ENCODE measurements around the gene HIF1AN. TPM values are rescaled to one million over a fixed set of nuclear protein-coding genes. Genes with fewer than 3 reads are reported as not detected.

The HIF1AN gene
- total and polyA plus RNA-seq, 2 of the 8 experiments (the other 6 are each of a cell fraction or from before 2014, with no cell fraction given) = 10.9 to 62.8 TPM

GRCh38 chr10:100561005-100561404 is 25.3 kb downstream of the HIF1AN start (continued):
- TF ChIP-seq, protein P1, sequence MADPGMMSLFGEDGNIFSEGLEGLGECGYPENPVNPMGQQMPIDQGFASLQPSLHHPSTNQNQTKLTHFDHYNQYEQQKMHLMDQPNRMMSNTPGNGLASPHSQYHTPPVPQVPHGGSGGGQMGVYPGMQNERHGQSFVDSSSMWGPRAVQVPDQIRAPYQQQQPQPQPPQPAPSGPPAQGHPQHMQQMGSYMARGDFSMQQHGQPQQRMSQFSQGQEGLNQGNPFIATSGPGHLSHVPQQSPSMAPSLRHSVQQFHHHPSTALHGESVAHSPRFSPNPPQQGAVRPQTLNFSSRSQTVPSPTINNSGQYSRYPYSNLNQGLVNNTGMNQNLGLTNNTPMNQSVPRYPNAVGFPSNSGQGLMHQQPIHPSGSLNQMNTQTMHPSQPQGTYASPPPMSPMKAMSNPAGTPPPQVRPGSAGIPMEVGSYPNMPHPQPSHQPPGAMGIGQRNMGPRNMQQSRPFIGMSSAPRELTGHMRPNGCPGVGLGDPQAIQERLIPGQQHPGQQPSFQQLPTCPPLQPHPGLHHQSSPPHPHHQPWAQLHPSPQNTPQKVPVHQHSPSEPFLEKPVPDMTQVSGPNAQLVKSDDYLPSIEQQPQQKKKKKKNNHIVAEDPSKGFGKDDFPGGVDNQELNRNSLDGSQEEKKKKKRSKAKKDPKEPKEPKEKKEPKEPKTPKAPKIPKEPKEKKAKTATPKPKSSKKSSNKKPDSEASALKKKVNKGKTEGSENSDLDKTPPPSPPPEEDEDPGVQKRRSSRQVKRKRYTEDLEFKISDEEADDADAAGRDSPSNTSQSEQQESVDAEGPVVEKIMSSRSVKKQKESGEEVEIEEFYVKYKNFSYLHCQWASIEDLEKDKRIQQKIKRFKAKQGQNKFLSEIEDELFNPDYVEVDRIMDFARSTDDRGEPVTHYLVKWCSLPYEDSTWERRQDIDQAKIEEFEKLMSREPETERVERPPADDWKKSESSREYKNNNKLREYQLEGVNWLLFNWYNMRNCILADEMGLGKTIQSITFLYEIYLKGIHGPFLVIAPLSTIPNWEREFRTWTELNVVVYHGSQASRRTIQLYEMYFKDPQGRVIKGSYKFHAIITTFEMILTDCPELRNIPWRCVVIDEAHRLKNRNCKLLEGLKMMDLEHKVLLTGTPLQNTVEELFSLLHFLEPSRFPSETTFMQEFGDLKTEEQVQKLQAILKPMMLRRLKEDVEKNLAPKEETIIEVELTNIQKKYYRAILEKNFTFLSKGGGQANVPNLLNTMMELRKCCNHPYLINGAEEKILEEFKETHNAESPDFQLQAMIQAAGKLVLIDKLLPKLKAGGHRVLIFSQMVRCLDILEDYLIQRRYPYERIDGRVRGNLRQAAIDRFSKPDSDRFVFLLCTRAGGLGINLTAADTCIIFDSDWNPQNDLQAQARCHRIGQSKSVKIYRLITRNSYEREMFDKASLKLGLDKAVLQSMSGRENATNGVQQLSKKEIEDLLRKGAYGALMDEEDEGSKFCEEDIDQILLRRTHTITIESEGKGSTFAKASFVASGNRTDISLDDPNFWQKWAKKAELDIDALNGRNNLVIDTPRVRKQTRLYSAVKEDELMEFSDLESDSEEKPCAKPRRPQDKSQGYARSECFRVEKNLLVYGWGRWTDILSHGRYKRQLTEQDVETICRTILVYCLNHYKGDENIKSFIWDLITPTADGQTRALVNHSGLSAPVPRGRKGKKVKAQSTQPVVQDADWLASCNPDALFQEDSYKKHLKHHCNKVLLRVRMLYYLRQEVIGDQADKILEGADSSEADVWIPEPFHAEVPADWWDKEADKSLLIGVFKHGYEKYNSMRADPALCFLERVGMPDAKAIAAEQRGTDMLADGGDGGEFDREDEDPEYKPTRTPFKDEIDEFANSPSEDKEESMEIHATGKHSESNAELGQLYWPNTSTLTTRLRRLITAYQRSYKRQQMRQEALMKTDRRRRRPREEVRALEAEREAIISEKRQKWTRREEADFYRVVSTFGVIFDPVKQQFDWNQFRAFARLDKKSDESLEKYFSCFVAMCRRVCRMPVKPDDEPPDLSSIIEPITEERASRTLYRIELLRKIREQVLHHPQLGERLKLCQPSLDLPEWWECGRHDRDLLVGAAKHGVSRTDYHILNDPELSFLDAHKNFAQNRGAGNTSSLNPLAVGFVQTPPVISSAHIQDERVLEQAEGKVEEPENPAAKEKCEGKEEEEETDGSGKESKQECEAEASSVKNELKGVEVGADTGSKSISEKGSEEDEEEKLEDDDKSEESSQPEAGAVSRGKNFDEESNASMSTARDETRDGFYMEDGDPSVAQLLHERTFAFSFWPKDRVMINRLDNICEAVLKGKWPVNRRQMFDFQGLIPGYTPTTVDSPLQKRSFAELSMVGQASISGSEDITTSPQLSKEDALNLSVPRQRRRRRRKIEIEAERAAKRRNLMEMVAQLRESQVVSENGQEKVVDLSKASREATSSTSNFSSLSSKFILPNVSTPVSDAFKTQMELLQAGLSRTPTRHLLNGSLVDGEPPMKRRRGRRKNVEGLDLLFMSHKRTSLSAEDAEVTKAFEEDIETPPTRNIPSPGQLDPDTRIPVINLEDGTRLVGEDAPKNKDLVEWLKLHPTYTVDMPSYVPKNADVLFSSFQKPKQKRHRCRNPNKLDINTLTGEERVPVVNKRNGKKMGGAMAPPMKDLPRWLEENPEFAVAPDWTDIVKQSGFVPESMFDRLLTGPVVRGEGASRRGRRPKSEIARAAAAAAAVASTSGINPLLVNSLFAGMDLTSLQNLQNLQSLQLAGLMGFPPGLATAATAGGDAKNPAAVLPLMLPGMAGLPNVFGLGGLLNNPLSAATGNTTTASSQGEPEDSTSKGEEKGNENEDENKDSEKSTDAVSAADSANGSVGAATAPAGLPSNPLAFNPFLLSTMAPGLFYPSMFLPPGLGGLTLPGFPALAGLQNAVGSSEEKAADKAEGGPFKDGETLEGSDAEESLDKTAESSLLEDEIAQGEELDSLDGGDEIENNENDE (IDR thresholded peaks at IDR 0.05; ENCODE audit: insufficient replicate concordance, low read length) = no peak
- no peak for TF ChIP-seq ZNF274 (IDR thresholded peaks at IDR 0.05; ENCODE audit: borderline replicate concordance, extremely low read depth, low read length)
- no peak for TF ChIP-seq EGR1 (IDR thresholded peaks at IDR 0.05; ENCODE audit: borderline replicate concordance, low read depth, low read length)
- no peak for TF ChIP-seq BCL11A (IDR thresholded peaks at IDR 0.05; ENCODE audit: low read depth in 2 of 2, low read length in 2 of 2)
- TF ChIP-seq, protein P2, sequence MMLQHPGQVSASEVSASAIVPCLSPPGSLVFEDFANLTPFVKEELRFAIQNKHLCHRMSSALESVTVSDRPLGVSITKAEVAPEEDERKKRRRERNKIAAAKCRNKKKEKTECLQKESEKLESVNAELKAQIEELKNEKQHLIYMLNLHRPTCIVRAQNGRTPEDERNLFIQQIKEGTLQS (IDR thresholded peaks at IDR 0.05; ENCODE audit: insufficient read depth, low read depth, low read length) = no peak
- TF ChIP-seq CBX8 (IDR thresholded peaks at IDR 0.05; ENCODE audit: borderline replicate concordance, low read depth, low read length) = no peak
- no peak for TF ChIP-seq YY1 (IDR thresholded peaks at IDR 0.05; ENCODE audit: low read depth, low read length)
- TF ChIP-seq ATF2 (IDR thresholded peaks at IDR 0.05; ENCODE audit: low read length) = no peak
- TF ChIP-seq FOSL1 (IDR thresholded peaks at IDR 0.05; ENCODE audit: insufficient read depth, low read depth, low read length) = no peak
- no peak for TF ChIP-seq BRCA1 (IDR thresholded peaks at IDR 0.05; ENCODE audit: low read depth, low read length)

Data from H1 (cell line).